NB4 (cell line): Measurements from ENCODE around the gene CFAP74.

Experiments used
- CTCF ChIP-seq: IDR thresholded peaks from one replicate; pipeline ENCODE4 v1.5.1; 2012; ENCODE audit warnings: low read depth, low read length
- MAX ChIP-seq: IDR thresholded peaks from 2 replicates; pipeline ENCODE4 v1.6.1; 2011; ENCODE audit warnings: low read depth, low read length
- MYC ChIP-seq: IDR thresholded peaks from 2 replicates; pipeline ENCODE4 v1.6.1; 2011; ENCODE audit warnings: low read depth, low read length
- POLR2A ChIP-seq: IDR thresholded peaks from 2 replicates; pipeline ENCODE4 v1.6.1; 2011; ENCODE audit warnings: mild to moderate bottlenecking; ENCODE audit not compliant: insufficient read length; ENCODE audit errors: extremely low read depth

- TF ChIP-seq CTCF, result no peak
- TF ChIP-seq POLR2A, result no peak
- no peak for TF ChIP-seq MYC
- no peak for TF ChIP-seq MAX
Observed at GRCh38 chr1:2036287-2036686, 32.7 kb upstream of the CFAP74 start.
